ENCODE results near the gene TXNDC2. TPM values are rescaled to one million over a fixed set of nuclear protein-coding genes. Genes with fewer than 3 reads are reported as not detected.

TXNDC2 gene
- total and polyA plus RNA-seq, 9 of the 15 experiments (the other 6 are each of a cell fraction or from before 2014, with no cell fraction given), result 1.2 to 4.9 (median 2.3) TPM

GRCh38 chr18:9868857-9869714 is 16.7 kb upstream of the TXNDC2 start (continued):
- TF ChIP-seq ZNF512 (tag; IDR thresholded peaks at IDR 0.05) (no peak), GTF2E2 (tag; IDR thresholded peaks at IDR 0.05) (0 out of 2 replicates have a peak, but pooled peaks have one; percentile 12), HSF4 (CRISPR knock-in tag; IDR thresholded peaks at IDR 0.05; ENCODE audit: borderline replicate concordance) (peak; percentile 56; the same call in 1 of the 2 replicates), CHD4 (IDR thresholded peaks at IDR 0.05; ENCODE audit: insufficient read depth, insufficient replicate concordance, low read depth, low read length, poor library complexity, severe bottlenecking) (peak; percentile 71), ZNF311 (CRISPR knock-in tag; IDR thresholded peaks at IDR 0.05) (peak; percentile 8), ZNF589 (CRISPR knock-in tag; IDR thresholded peaks at IDR 0.05; ENCODE audit: low read depth) (no peak), HINFP (tag; conservative IDR thresholded peaks at IDR 0.05; ENCODE audit: low read depth) (no peak), CTBP1 (IDR thresholded peaks at IDR 0.05; ENCODE audit: borderline replicate concordance) (no peak), ZNF76 (CRISPR knock-in tag; IDR thresholded peaks at IDR 0.05; ENCODE audit: borderline replicate concordance) (no peak), GABPA (tag; conservative IDR thresholded peaks at IDR 0.05; ENCODE audit: low read depth) (no peak), E2F4 (CRISPR knock-in tag; IDR thresholded peaks at IDR 0.05; ENCODE audit: low read depth) (no peak), ILK (tag; IDR thresholded peaks at IDR 0.05; ENCODE audit: borderline replicate concordance, low read depth) (peak; percentile 13; the same call in 1 of the 2 replicates)

All from K562 (cell line).